Gastrocnemius medialis (tissue), 4 donors: ENCODE results near the gene LRRC19. TPM values are rescaled to one million over a fixed set of nuclear protein-coding genes. Genes with fewer than 3 reads are reported as not detected.

Experiments used
- ATAC-seq, 2 donors: fragments of 150-250 bp; one replicate each; pipeline ENCODE4 v1.9.1; 2016
- DNase-seq, 2 donors: peaks; one replicate each; pipeline ENCODE4 v3.0.0-alpha.2; 2019
- H3K27ac ChIP-seq, 4 donors: fragments of 200-600 bp; sonication (generic); 1 replicate in 1 of 4; 2 replicates in 3 of 4; pipeline ENCODE4 v1.5.1; 2016 to 2018; ENCODE audit warnings: mild to moderate bottlenecking in 2 of 4, moderate library complexity in 1 of 4
- H3K27me3 ChIP-seq, 3 donors: fragments of 200-600 bp; sonication (generic) in 2 of 3; 1 replicate in 1 of 3; 2 replicates in 2 of 3; pipeline versions ENCODE4 v1.5.1 to v1.6.0; 2016 to 2019; ENCODE audit warnings: mild to moderate bottlenecking in 1 of 3, moderate library complexity in 1 of 3
- H3K36me3 ChIP-seq, 2 donors: fragments of 200-600 bp; sonication (generic) in 1 of 2; one replicate each; pipeline ENCODE4 v1.5.1; 2017 to 2018
- H3K4me1 ChIP-seq, 2 donors: fragments of 200-600 bp; sonication (generic) in 1 of 2; one replicate each; pipeline ENCODE4 v1.5.1; 2016 to 2017; ENCODE audit warnings: mild to moderate bottlenecking in 2 of 2
- H3K4me3 ChIP-seq, 4 donors: fragments of 200-600 bp; sonication (generic) in 3 of 4; 1 replicate in 1 of 4; 2 replicates in 3 of 4; pipeline ENCODE4 v1.5.1; 2016 to 2019; ENCODE audit warnings: mild to moderate bottlenecking in 2 of 4
- H3K9me3 ChIP-seq, 3 donors: fragments of 200-600 bp; sonication (generic) in 2 of 3; 1 replicate in 1 of 3; 2 replicates in 2 of 3; pipeline ENCODE4 v1.5.1; 2016 to 2019
- POLR2A ChIP-seq, 2 donors: fragments of 450-650 bp; IDR thresholded peaks; one replicate each; pipeline ENCODE4 v1.6.1; 2017; ENCODE audit warnings: antibody characterized with exemption in 2 of 2, mild to moderate bottlenecking in 2 of 2, moderate library complexity in 2 of 2
- in situ Hi-C, 4 donors: fragments of 200-750 bp; cut with MboI; loops; one replicate each; pipeline versions ENCODE4 v1.15.0 to v1.8.0; 2017; ENCODE audit warnings: low sequenced_read_pairs in 4 of 4
- intact Hi-C: fragments of 100-400 bp; cut with DNase I; formaldehyde crosslinking; loops from one replicate; pipeline ENCODE4 v1.15.1; 2023; ENCODE audit warnings: low total_unique reads
- total RNA-seq, 4 donors: library from RNA; depleted of rRNA; stranded (reverse); fragments of >200 nt; gene quantifications; one replicate each; pipeline versions ENCODE4 v1.1.0 to v1.2.3, GENCODE V29; 2016
- TF ChIP-seq, protein P1 (sequence below), 5 experiments: fragments of 450-650 bp in 3 of 5; fragments of 200-600 bp in 2 of 5; sonication (generic) in 2 of 5; IDR thresholded peaks in 4 of 5; conservative IDR thresholded peaks in 1 of 5; 1 replicate in 4 of 5; 2 replicates in 1 of 5; pipeline ENCODE4 v1.5.1; 2016 to 2019; ENCODE audit warnings: antibody characterized with exemption in 5 of 5, mild to moderate bottlenecking in 3 of 5, moderate library complexity in 3 of 5

LRRC19 gene
- total RNA-seq, 4 donors from 2014 or later = 0.22 TPM; not detected in 3

DNA sequence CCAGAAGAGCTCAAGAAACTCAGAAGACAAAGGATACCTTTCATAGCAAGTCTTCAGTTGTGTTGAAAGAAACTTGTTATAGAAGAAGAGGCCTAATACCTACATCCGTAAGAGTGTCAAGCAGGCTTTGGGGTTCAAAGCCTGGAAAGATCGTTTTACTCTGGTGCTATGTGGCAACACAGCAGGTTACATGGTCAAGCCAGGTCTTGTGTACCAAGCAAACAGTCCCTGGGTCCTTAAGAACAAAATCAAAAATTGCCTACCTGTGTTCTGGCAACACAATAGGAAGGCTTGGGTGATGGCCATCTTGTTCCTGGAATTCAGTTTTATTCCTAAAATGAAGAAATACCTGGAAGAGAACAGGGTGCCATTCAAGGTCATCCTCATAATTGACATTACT lies 32.0 kb upstream of the LRRC19 start:
- Histone ChIP-seq H3K36me3 (no peaks in the 10 kb centered on the region), H3K27ac (no peak overlapping the region), H3K27me3 (no peaks in the 10 kb centered on the region), H3K9me3 (no peaks in the 10 kb centered on the region), H3K4me1 (no peaks in the 10 kb centered on the region), H3K4me3 (no peak overlapping the region)
- DNase-seq (no peak), ATAC-seq (no peak)
- intact Hi-C loops (loop anchor here (10.0 kb wide), 1 partner anchor 507 kb away; no protein-coding TSS in a partner anchor), in situ Hi-C loops (loop anchor here (5.0 to 25.0 kb wide), 5 partner anchors 100 to 525 kb away; partner anchors contain the start of gene C9orf72 (in 2 of the 4))
- no peak for TF ChIP-seq POLR2A (IDR thresholded peaks at IDR 0.05)
- TF ChIP-seq, protein P1, sequence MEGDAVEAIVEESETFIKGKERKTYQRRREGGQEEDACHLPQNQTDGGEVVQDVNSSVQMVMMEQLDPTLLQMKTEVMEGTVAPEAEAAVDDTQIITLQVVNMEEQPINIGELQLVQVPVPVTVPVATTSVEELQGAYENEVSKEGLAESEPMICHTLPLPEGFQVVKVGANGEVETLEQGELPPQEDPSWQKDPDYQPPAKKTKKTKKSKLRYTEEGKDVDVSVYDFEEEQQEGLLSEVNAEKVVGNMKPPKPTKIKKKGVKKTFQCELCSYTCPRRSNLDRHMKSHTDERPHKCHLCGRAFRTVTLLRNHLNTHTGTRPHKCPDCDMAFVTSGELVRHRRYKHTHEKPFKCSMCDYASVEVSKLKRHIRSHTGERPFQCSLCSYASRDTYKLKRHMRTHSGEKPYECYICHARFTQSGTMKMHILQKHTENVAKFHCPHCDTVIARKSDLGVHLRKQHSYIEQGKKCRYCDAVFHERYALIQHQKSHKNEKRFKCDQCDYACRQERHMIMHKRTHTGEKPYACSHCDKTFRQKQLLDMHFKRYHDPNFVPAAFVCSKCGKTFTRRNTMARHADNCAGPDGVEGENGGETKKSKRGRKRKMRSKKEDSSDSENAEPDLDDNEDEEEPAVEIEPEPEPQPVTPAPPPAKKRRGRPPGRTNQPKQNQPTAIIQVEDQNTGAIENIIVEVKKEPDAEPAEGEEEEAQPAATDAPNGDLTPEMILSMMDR (IDR thresholded peaks at IDR 0.05 in 4 of 5, conservative IDR thresholded peaks at IDR 0.05 in 1 of 5) = no peak

DNA sequence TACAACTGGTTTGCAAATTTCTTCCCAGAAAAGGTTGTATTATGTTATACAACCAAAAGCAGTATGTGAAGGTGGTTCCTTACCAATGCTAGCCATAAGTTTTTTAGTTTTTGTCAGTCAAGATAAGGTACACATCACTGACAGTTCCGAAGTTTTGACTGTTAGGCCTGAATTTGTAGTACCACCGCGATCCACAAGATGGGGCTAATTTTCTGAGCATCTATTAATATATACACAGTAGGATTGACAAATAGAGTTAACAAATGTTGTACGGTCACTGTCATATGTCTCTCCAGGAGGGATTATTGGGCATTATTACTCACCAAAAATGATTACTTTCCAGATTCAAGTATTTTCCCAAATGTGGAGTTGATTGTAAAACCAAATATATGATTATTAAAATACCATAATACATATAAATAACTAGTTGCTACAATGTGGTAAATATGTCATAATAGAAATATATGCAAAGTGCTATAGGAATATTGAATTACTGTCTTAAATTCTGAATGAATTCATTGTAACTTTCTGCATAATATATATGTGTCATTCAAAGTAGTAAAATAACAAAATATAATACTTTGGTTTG lies 28.4 kb upstream of the LRRC19 start:
- Histone ChIP-seq H3K27ac (no peak overlapping the region), H3K27me3 (no peaks in the 10 kb centered on the region), H3K4me1 (no peaks in the 10 kb centered on the region), H3K36me3 (no peaks in the 10 kb centered on the region), H3K4me3 (no peak overlapping the region), H3K9me3 (no peaks in the 10 kb centered on the region)
- intact Hi-C loops (loop anchor here (2.0 to 10.0 kb wide), 3 partner anchors 165 to 511 kb away; no protein-coding TSS in a partner anchor), in situ Hi-C loops (loop anchor here in 3 of 4 donors (10.0 to 25.0 kb wide), 4 partner anchors 103 to 528 kb away; partner anchors contain the start of gene C9orf72 (in 2 of the 3))
- no peak for TF ChIP-seq POLR2A (IDR thresholded peaks at IDR 0.05)
- TF ChIP-seq, protein P1 (IDR thresholded peaks at IDR 0.05 in 4 of 5, conservative IDR thresholded peaks at IDR 0.05 in 1 of 5) = peak; percentile 49 to 83 (median 72)
- DNase-seq (peak; percentile 4 to 23), ATAC-seq (peak; percentile 74 to 86)

DNA sequence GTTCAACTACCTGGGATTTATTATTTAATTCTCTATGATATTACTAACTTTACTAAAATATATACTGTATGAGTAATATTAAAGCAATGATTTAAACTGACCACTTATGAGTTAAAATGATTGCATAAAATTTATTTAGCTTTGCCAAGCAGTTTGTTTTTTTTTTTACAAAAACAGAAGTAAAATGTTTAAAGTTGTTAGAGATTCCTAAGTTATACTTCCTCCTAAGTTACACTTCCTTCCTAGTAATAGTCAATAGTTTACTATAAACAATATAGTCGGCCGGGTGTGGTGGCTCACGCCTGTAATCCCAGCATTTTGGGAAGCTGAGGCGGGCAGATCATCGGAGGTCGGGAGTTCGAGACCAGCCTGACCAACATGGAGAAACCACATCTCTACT lies 23.7 kb upstream of the LRRC19 start:
- H3K27ac ChIP-seq = no peak overlapping the region
- in situ Hi-C loops = loop anchor here in 2 of 4 donors (25.0 kb wide), 2 partner anchors 108 to 533 kb away; partner anchors contain the start of gene C9orf72 (in 2 of the 2)
- no peak for DNase-seq

DNA sequence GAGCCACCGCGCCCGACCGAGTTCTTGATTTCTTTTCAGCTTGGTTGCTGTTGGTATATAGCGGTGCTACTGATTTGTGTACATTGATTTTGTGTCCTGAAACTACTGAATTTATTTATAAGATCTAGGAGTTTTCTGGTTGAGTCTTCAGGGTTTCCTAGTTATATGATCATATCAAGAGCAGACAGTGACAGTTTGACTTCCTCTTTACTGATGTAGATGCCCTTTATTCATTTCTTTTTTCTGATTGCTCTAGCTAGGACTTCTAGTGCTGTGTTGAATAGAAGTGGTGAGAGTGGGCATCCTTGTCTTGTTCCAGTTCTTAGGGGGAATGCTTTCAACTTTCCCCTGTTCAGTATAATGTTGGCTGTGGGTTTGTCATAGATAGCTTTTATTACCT lies 17.4 kb upstream of the LRRC19 start:
- DNase-seq = no peak
- no peaks in the 10 kb centered on the region for H3K9me3 ChIP-seq
- no peaks in the 10 kb centered on the region for H3K27me3 ChIP-seq
- no peak overlapping the region for H3K4me3 ChIP-seq
- peaks cover 0 to 8% of the 10 kb centered on the region in 2 donors for H3K36me3 ChIP-seq
- TF ChIP-seq POLR2A (IDR thresholded peaks at IDR 0.05) = no peak
- TF ChIP-seq, protein P1 (IDR thresholded peaks at IDR 0.05 in 4 of 5, conservative IDR thresholded peaks at IDR 0.05 in 1 of 5) = no peak
- no peak for ATAC-seq
- in situ Hi-C loops (no loop called here), intact Hi-C loops (no loop called here)
- H3K27ac ChIP-seq = no peak overlapping the region
- no peaks in the 10 kb centered on the region for H3K4me1 ChIP-seq

More for the DNA sequence above, 23.7 kb upstream of the LRRC19 start:
- Histone ChIP-seq H3K4me3 (no peak overlapping the region), H3K27me3 (no peaks in the 10 kb centered on the region), H3K9me3 (no peaks in the 10 kb centered on the region), H3K4me1 (no peaks in the 10 kb centered on the region), H3K36me3 (peaks cover 0 to 5% of the 10 kb centered on the region in 2 donors)
- TF ChIP-seq POLR2A (IDR thresholded peaks at IDR 0.05) = no peak
- TF ChIP-seq, protein P1 (IDR thresholded peaks at IDR 0.05 in 4 of 5, conservative IDR thresholded peaks at IDR 0.05 in 1 of 5) = no peak
- intact Hi-C loops = no loop called here
- no peak for ATAC-seq
